Measurements from ENCODE around the gene ERBB2.

GRCh38 chr17:39704821-39705551 lies 5.1 kb downstream of the ERBB2 start:
- TF ChIP-seq CTCF (conservative IDR thresholded peaks at IDR 0.05; ENCODE audit: low read depth, low read length): peak; percentile 58
- no peak for TF ChIP-seq POLR2A (IDR thresholded peaks at IDR 0.05; ENCODE audit: low read depth, low read length)
- TF ChIP-seq NFE2L2 (IDR thresholded peaks at IDR 0.05; ENCODE audit: low read depth, low read length): no peak
- no peak for TF ChIP-seq RCOR1 (IDR thresholded peaks at IDR 0.05; ENCODE audit: insufficient replicate concordance, low read length)
- TF ChIP-seq MAZ (IDR thresholded peaks at IDR 0.05; ENCODE audit: borderline replicate concordance, low read depth, low read length): no peak
- TF ChIP-seq CEBPB (IDR thresholded peaks at IDR 0.05; ENCODE audit: low read depth, low read length): no peak
- TF ChIP-seq RAD21 (IDR thresholded peaks at IDR 0.05; ENCODE audit: low read length): no peak

Measured in IMR-90 (cell line).